ENCODE measurements around the gene MPHOSPH8.

The MPHOSPH8 gene, protein sequence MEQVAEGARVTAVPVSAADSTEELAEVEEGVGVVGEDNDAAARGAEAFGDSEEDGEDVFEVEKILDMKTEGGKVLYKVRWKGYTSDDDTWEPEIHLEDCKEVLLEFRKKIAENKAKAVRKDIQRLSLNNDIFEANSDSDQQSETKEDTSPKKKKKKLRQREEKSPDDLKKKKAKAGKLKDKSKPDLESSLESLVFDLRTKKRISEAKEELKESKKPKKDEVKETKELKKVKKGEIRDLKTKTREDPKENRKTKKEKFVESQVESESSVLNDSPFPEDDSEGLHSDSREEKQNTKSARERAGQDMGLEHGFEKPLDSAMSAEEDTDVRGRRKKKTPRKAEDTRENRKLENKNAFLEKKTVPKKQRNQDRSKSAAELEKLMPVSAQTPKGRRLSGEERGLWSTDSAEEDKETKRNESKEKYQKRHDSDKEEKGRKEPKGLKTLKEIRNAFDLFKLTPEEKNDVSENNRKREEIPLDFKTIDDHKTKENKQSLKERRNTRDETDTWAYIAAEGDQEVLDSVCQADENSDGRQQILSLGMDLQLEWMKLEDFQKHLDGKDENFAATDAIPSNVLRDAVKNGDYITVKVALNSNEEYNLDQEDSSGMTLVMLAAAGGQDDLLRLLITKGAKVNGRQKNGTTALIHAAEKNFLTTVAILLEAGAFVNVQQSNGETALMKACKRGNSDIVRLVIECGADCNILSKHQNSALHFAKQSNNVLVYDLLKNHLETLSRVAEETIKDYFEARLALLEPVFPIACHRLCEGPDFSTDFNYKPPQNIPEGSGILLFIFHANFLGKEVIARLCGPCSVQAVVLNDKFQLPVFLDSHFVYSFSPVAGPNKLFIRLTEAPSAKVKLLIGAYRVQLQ

GRCh38 chr13:19633479-19634255 is at the start of gene MPHOSPH8:
Gene MPHOSPH8 (plus strand): TSS chr13:19633659. CDS start chr13:19633749, 90 bp downstream.
- H3K27ac Mint-ChIP-seq, result peak within 1 kb of the TSS; percentile 99
- H3K4me3 Mint-ChIP-seq, result peak within 1 kb of the TSS; percentile 99
- peaks cover 27% of the 10 kb centered on the region for H3K36me3 Mint-ChIP-seq
- ATAC-seq (peak; percentile 98), DNase-seq (ENCODE audit: low spot score in 2 of 2) (peak; percentile 83 to 94)
- H3K9me3 Mint-ChIP-seq, result no peaks in the 10 kb centered on the region
- H3K4me1 Mint-ChIP-seq, result peaks cover 36% of the 10 kb centered on the region

DNA sequence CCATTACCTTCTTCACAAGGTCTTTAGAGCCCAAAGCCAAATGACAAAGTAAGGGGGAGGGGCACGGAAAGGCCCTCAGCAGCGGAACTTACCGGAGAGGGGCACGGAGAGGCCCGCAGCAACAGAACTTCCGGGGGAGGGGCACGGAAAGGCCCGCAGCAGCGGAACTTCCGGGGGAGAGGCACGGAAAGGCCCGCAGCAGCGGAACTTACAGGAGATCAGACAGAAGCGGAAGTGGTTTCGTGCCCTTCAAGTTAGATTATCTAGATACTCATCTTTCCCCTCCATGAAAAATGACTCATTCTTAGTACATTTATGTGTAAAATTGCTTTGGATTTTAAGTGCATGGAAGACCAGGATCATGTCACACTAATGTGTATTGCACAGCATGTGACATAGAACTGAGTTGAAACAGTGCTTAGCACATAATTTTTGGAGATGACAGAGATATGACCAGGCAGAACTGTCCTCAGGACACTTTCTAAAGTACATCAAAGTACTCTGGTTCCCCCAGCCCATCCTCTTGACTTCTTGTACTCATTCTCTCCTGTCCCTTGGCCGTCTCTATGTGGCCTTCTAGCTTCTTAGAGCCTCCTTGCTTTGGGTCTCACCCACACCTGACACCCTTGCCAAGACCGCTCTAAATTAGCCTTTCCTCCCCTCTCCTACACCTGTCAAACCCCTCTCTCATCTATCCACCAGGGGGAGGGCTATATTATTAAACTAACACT is 46.4 kb upstream of the MPHOSPH8 start:
- DNase-seq (ENCODE audit: low spot score in 2 of 2), result peak; percentile 39 to 84
- Mint-ChIP-seq H3K9me3 (peaks cover 6% of the 10 kb centered on the region), H3K4me3 (peak overlapping the region; percentile 68), H3K27ac (peak overlapping the region; percentile 91), H3K36me3 (peaks cover 5% of the 10 kb centered on the region), H3K4me1 (peaks cover 24% of the 10 kb centered on the region)
- ATAC-seq, result peak; percentile 85

DNA sequence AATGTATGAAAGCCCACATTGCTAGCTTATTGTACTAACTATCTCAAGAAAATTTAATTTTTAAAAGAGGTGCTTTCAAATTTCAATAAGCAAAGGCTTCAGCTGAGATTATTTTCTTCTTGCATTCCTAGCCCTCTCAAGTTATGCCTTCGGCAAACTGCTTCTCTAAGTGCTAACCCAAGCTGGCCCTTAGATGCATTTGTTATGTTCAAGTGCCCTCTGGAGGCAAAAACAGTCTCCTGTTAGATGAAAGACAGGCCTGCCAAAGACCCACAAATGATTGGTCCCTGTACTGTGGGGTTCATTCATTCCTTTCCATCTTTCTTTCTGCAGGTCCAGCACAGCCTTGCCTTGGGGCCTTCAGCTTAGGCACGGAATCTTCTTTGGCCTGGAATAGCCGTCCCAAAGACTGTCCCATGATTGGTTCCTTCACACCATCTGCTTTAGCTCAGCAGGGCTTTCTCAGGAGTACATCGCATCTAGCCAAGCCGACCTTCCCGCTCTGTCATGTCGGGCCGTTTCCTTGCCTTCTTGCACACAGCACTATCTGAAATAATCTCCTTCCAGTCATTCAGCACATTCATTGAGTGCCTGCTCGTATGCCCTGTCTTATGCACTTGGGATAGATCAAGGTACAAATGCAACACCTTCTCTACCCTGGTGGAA is 45.7 kb upstream of the MPHOSPH8 start:
- peak overlapping the region; percentile 68 for H3K4me3 Mint-ChIP-seq
- peak overlapping the region; percentile 91 for H3K27ac Mint-ChIP-seq
- ATAC-seq (peak; percentile 72), DNase-seq (ENCODE audit: low spot score in 2 of 2) (no peak)
- H3K9me3 Mint-ChIP-seq, result peaks cover 6% of the 10 kb centered on the region
- peaks cover 5% of the 10 kb centered on the region for H3K36me3 Mint-ChIP-seq
- H3K4me1 Mint-ChIP-seq, result peaks cover 24% of the 10 kb centered on the region

DNA sequence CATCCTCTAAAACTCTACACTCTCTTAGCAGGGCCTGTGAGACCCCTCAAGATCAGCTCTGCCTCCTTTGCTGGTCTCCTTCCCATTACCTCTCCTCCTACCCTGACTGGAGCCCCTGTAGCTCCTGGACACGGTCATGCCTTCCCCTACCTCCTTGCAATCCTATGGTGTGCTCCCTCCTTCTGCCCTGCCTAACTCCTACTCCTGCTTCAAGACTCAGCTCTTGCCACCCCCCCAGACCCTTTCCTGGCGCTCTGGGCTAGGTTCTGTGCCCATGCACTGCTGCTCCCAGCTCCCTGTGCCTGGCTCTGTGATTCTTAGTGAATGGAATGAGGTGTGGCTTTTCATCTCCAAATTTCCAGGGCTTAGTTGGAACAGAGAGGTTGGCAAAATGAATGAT is 44.1 kb upstream of the MPHOSPH8 start:
- H3K4me1 Mint-ChIP-seq, result peaks cover 24% of the 10 kb centered on the region
- no peak overlapping the region for H3K4me3 Mint-ChIP-seq
- peaks cover 5% of the 10 kb centered on the region for H3K36me3 Mint-ChIP-seq
- H3K27ac Mint-ChIP-seq, result peak overlapping the region; percentile 54
- ATAC-seq (no peak), DNase-seq (ENCODE audit: low spot score in 2 of 2) (no peak)
- peaks cover 6% of the 10 kb centered on the region for H3K9me3 Mint-ChIP-seq

- Mint-ChIP-seq H3K36me3 (peaks cover 5% of the 10 kb centered on the region), H3K27ac (no peak overlapping the region), H3K4me1 (peaks cover 24% of the 10 kb centered on the region), H3K9me3 (peaks cover 6% of the 10 kb centered on the region), H3K4me3 (no peak overlapping the region)
- ATAC-seq (no peak), DNase-seq (ENCODE audit: low spot score in 2 of 2) (no peak)
Measured at GRCh38 chr13:19590423-19590822, 43.0 kb upstream of the MPHOSPH8 start.

GRCh38 chr13:19591864-19592263 is 41.6 kb upstream of the MPHOSPH8 start:
- H3K36me3 Mint-ChIP-seq, result no peaks in the 10 kb centered on the region
- ATAC-seq, result no peak
- H3K4me3 Mint-ChIP-seq, result no peak overlapping the region
- H3K9me3 Mint-ChIP-seq, result peaks cover 3% of the 10 kb centered on the region
- H3K27ac Mint-ChIP-seq, result no peak overlapping the region
- H3K4me1 Mint-ChIP-seq, result peaks cover 12% of the 10 kb centered on the region
- no peak for DNase-seq (ENCODE audit: low spot score in 2 of 2)

GRCh38 chr13:19592657-19593180 is 40.7 kb upstream of the MPHOSPH8 start:
- DNase-seq (ENCODE audit: low spot score in 2 of 2), result no peak
- Mint-ChIP-seq H3K4me1 (peaks cover 4% of the 10 kb centered on the region), H3K27ac (no peak overlapping the region)

DNA sequence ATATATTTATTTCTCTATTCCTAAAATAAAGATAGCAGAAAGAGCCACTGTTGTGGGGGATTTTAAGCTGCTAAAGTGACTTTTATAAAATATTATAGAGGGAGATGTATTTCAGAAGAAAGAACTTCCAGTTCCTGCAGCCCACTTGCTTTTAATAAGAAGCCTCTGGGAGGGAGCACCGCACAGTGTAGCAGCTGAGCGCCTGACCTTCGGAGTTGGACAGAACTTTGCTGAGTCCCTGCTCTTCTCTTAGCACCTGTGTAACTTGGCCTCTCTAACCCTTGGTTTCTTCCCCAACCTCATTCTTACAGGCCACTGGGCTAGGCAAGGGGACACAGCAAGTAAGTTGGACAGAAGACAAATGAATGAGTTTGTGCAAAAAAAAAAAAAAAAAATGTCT is 37.4 kb upstream of the MPHOSPH8 start:
- no peak overlapping the region for H3K27ac Mint-ChIP-seq
- H3K4me3 Mint-ChIP-seq, result no peak overlapping the region
- DNase-seq (ENCODE audit: low spot score in 2 of 2), result no peak
- no peaks in the 10 kb centered on the region for H3K9me3 Mint-ChIP-seq
- no peak for ATAC-seq
- no peaks in the 10 kb centered on the region for H3K4me1 Mint-ChIP-seq
- no peaks in the 10 kb centered on the region for H3K36me3 Mint-ChIP-seq

More at GRCh38 chr13:19592657-19593180, 40.7 kb upstream of the MPHOSPH8 start:
- no peak overlapping the region for H3K4me3 Mint-ChIP-seq
- no peaks in the 10 kb centered on the region for H3K36me3 Mint-ChIP-seq
- ATAC-seq, result no peak
- no peaks in the 10 kb centered on the region for H3K9me3 Mint-ChIP-seq

GRCh38 chr13:19596960-19597361 is 36.5 kb upstream of the MPHOSPH8 start:
- DNase-seq (ENCODE audit: low spot score in 2 of 2) (no peak), ATAC-seq (no peak)
- H3K27ac Mint-ChIP-seq, result no peak overlapping the region
- no peaks in the 10 kb centered on the region for H3K4me1 Mint-ChIP-seq
- H3K9me3 Mint-ChIP-seq, result no peaks in the 10 kb centered on the region
- H3K36me3 Mint-ChIP-seq, result no peaks in the 10 kb centered on the region
- H3K4me3 Mint-ChIP-seq, result no peak overlapping the region

GRCh38 chr13:19597523-19597922 is 35.9 kb upstream of the MPHOSPH8 start:
- Mint-ChIP-seq H3K9me3 (no peaks in the 10 kb centered on the region), H3K4me1 (no peaks in the 10 kb centered on the region), H3K36me3 (no peaks in the 10 kb centered on the region), H3K27ac (no peak overlapping the region), H3K4me3 (no peak overlapping the region)
- DNase-seq (ENCODE audit: low spot score in 2 of 2), result no peak
- no peak for ATAC-seq

GRCh38 chr13:19601749-19602725 is 31.4 kb upstream of the MPHOSPH8 start:
- no peak overlapping the region for H3K27ac Mint-ChIP-seq
- ATAC-seq (peak; percentile 79), DNase-seq (ENCODE audit: low spot score in 2 of 2) (peak in 1 of 2 donors; percentile 57)
- no peaks in the 10 kb centered on the region for H3K36me3 Mint-ChIP-seq
- no peaks in the 10 kb centered on the region for H3K4me1 Mint-ChIP-seq
- no peaks in the 10 kb centered on the region for H3K9me3 Mint-ChIP-seq
- H3K4me3 Mint-ChIP-seq, result peak overlapping the region; percentile 30

DNA sequence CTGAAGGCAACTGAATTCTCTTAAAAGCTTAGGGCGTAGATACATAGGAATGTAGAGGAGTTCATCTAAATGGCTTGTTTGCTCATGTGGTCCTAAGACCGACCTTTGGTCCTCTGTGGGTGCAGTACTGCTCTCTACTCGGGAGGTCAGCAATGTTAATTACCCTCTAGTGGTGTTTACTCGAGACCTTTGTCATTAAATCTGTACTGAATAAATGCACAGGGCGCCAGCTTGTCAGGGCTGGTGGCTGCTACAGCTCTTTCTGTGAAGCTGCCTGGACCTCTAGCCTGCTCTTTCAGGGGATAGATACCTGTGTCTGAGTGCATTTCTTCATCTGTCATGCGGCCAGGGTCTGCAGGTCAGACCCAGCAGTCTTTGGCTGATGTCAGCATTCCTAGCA is 29.2 kb upstream of the MPHOSPH8 start:
- no peak for ATAC-seq
- no peaks in the 10 kb centered on the region for H3K4me1 Mint-ChIP-seq
- no peak overlapping the region for H3K27ac Mint-ChIP-seq
- no peaks in the 10 kb centered on the region for H3K36me3 Mint-ChIP-seq
- DNase-seq (ENCODE audit: low spot score in 2 of 2), result no peak
- no peak overlapping the region for H3K4me3 Mint-ChIP-seq
- no peaks in the 10 kb centered on the region for H3K9me3 Mint-ChIP-seq

Measured in stimulated activated effector memory CD8-positive, alpha-beta T cell treated with anti-CD3 and anti-CD28 coated beads, Interleukin-12 subunit alpha, Interleukin-12 subunit beta, amount 100 ng/mL, for 72 hours (primary cell).